SK-N-SH (cell line): Measurements from ENCODE around the gene CYREN.

Experiments used
- CTCF ChIP-seq: fragments of 200-600 bp; sonication (generic); IDR thresholded peaks from 2 replicates; pipeline ENCODE4 v1.6.1; 2017; ENCODE audit warnings: antibody characterized with exemption, mild to moderate bottlenecking, moderate library complexity
- FOXJ3 ChIP-seq: sonication (generic); formaldehyde crosslinking; IDR thresholded peaks from 2 replicates; pipeline ENCODE4 v1.5.1; 2020; ENCODE audit warnings: mild to moderate bottlenecking, missing genetic modification reagents
- MAX ChIP-seq: IDR thresholded peaks from 2 replicates; pipeline ENCODE4 v1.4.0; 2012; ENCODE audit warnings: low read depth
- RCOR1 ChIP-seq: fragments of 150-350 bp; IDR thresholded peaks from 2 replicates; pipeline ENCODE4 v1.6.1; 2017; ENCODE audit warnings: antibody characterized with exemption, low read length

- no peak for TF ChIP-seq FOXJ3 (CRISPR knock-in tag)
- no peak for TF ChIP-seq MAX
- TF ChIP-seq CTCF = no peak
- TF ChIP-seq RCOR1 = no peak
Measured at GRCh38 chr7:135209225-135209834, 38.8 kb upstream of the CYREN start.
